ENCODE results near the gene CELA2A. TPM values are rescaled to one million over a fixed set of nuclear protein-coding genes. Genes with fewer than 3 reads are reported as not detected.

Gene CELA2A
- total and polyA plus RNA-seq, 9 of the 15 experiments (the other 6 are each of a cell fraction or from before 2014, with no cell fraction given), result 0.62 TPM; not detected in 8

DNA sequence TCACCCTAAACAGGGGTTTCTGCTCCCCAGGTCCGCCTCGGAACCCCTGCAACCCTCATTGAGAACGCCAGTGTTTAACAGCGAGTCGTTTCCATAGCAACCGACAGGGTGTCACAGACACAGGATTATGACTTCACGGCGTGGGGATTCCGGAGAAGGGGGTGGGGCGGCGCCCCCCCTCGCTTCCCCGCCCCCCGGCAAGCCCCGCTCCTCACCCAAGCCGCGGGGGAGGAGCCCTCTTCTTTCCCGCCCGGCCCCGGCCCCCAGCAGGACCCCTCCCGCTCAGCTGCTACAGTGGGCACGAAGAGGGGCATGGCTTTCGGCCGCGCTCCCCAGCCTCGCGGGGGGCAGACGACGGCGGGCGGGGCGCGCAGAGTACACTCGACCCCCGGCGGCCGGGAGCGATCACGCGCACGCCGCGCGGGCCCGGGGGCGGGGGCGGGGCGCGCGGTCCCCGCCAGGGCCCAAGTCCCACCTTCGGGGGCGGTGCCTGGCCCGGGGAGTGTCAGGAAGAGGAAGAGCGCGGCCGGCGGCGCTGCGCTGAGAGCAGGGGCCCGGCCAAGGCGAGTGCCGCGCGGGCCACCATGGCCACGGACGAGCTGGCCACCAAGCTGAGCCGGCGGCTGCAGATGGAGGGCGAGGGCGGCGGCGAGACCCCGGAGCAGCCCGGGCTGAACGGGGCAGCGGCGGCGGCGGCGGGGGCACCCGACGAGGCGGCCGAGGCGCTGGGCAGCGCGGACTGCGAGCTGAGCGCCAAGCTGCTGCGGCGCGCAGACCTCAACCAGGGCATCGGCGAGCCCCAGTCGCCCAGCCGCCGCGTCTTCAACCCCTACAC lies 46.9 kb upstream of the CELA2A start, which contains the start of gene EFHD2 (continued):
- TF ChIP-seq, protein P1, sequence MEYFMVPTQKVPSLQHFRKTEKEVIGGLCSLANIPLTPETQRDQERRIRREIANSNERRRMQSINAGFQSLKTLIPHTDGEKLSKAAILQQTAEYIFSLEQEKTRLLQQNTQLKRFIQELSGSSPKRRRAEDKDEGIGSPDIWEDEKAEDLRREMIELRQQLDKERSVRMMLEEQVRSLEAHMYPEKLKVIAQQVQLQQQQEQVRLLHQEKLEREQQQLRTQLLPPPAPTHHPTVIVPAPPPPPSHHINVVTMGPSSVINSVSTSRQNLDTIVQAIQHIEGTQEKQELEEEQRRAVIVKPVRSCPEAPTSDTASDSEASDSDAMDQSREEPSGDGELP (CRISPR knock-in tag; IDR thresholded peaks at IDR 0.05; ENCODE audit: borderline replicate concordance), result peak; percentile 19; the same call in 1 of the 2 replicates
- TF ChIP-seq CSDE1 (IDR thresholded peaks at IDR 0.05) (peak in 1 of 2 experiments; percentile 89; a peak in 2 of 4 replicates), MLLT1 (IDR thresholded peaks at IDR 0.05) (no peak), FUS (optimal IDR thresholded peaks at IDR 0.05; ENCODE audit: low read depth, low read length) (no peak), MYBL2 (IDR thresholded peaks at IDR 0.05; ENCODE audit: low read depth) (no peak), MYBL2 (CRISPR knock-in tag; IDR thresholded peaks at IDR 0.05; ENCODE audit: borderline replicate concordance) (no peak), MAX (CRISPR knock-in tag; IDR thresholded peaks at IDR 0.05) (peak; percentile 19; the same call in 1 of the 2 replicates), MECOM (CRISPR knock-in tag; IDR thresholded peaks at IDR 0.05) (no peak), MTA1 (IDR thresholded peaks at IDR 0.05; ENCODE audit: borderline replicate concordance) (0 out of 2 replicates have a peak, but pooled peaks have one; percentile 49), ZNF324 (CRISPR knock-in tag; IDR thresholded peaks at IDR 0.05) (no peak), ZNF24 (IDR thresholded peaks at IDR 0.05) (0 out of 2 replicates have a peak, but pooled peaks have one; percentile 52), ARID4B (CRISPR knock-in tag; IDR thresholded peaks at IDR 0.05) (peak; percentile 80), KAT8 (IDR thresholded peaks at IDR 0.05; ENCODE audit: low read depth) (no peak)
- TF ChIP-seq, protein P2, sequence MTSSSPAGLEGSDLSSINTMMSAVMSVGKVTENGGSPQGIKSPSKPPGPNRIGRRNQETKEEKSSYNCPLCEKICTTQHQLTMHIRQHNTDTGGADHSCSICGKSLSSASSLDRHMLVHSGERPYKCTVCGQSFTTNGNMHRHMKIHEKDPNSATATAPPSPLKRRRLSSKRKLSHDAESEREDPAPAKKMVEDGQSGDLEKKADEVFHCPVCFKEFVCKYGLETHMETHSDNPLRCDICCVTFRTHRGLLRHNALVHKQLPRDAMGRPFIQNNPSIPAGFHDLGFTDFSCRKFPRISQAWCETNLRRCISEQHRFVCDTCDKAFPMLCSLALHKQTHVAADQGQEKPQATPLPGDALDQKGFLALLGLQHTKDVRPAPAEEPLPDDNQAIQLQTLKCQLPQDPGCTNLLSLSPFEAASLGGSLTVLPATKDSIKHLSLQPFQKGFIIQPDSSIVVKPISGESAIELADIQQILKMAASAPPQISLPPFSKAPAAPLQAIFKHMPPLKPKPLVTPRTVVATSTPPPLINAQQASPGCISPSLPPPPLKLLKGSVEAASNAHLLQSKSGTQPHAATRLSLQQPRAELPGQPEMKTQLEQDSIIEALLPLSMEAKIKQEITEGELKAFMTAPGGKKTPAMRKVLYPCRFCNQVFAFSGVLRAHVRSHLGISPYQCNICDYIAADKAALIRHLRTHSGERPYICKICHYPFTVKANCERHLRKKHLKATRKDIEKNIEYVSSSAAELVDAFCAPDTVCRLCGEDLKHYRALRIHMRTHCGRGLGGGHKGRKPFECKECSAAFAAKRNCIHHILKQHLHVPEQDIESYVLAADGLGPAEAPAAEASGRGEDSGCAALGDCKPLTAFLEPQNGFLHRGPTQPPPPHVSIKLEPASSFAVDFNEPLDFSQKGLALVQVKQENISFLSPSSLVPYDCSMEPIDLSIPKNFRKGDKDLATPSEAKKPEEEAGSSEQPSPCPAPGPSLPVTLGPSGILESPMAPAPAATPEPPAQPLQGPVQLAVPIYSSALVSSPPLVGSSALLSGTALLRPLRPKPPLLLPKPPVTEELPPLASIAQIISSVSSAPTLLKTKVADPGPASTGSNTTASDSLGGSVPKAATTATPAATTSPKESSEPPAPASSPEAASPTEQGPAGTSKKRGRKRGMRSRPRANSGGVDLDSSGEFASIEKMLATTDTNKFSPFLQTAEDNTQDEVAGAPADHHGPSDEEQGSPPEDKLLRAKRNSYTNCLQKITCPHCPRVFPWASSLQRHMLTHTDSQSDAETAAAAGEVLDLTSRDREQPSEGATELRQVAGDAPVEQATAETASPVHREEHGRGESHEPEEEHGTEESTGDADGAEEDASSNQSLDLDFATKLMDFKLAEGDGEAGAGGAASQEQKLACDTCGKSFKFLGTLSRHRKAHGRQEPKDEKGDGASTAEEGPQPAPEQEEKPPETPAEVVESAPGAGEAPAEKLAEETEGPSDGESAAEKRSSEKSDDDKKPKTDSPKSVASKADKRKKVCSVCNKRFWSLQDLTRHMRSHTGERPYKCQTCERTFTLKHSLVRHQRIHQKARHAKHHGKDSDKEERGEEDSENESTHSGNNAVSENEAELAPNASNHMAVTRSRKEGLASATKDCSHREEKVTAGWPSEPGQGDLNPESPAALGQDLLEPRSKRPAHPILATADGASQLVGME (CRISPR knock-in tag; IDR thresholded peaks at IDR 0.05), result peak; percentile 77

All from K562 (cell line).